NCI-H460 (cell line): ENCODE results near the gene SLC25A42. TPM values are rescaled to one million over a fixed set of nuclear protein-coding genes. Genes with fewer than 3 reads are reported as not detected.
"Not testable (repeated sequence)": the region's sequence is repeated elsewhere in the genome, so short reads cannot be mapped to it uniquely, and the experiment has no call there.

ENCODE experiments used
- DNase-seq: peaks from one replicate; pipeline ENCODE4 v3.0.0-alpha.2; 2016; ENCODE audit warnings: low read depth; ENCODE audit errors: extremely low read depth
- total RNA-seq: library from RNA; depleted of rRNA; stranded (reverse); fragments of >200 nt; shearing (Covaris generic); gene quantifications from 2 replicates; pipeline ENCODE4 v1.2.3, GENCODE V29; 2014

The SLC25A42 gene
- total RNA-seq, 1 experiment from 2014 or later, result 1.6 TPM

DNA sequence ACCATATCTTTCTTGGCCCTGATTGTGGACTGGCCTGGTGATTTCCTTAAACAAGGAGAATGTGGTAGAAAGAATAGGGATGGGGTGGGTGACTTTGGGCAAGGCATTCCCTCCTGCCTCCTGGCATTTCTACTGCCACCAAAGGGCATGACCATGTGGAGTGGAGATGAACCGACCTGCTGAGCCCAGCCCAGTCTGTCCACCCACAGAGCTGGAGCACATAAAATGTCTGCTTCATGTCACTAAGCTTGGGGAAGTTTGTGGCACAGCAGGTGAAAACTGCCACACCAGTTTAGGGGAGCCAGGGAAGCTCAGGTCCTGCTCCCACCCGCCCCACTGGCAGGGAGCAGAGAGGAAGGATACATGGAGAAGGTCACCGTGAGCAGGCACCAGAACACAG is 68.2 kb downstream of the SLC25A42 start:
- DNase-seq, result no peak

DNA sequence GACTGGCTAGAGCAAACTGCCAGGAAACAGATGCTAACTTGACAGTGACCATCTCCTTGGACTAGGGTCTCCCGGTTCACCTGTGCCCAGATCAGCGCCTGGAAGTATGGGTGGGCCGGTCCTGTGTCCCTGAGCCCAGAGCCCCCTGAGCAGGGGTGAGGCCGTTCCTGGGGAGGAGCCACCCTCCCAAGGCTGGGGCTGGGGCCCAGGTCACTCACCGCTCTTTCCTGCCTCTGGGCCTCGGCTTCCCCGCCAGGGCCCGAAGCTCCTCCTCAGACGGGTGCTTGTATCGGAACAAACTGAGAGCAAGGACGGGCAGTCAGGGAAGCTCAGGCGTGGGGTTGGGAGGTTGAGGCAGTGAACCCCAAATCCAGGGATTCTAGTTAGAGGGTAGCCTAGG is 69.1 kb downstream of the SLC25A42 start:
- DNase-seq, result no peak

DNA sequence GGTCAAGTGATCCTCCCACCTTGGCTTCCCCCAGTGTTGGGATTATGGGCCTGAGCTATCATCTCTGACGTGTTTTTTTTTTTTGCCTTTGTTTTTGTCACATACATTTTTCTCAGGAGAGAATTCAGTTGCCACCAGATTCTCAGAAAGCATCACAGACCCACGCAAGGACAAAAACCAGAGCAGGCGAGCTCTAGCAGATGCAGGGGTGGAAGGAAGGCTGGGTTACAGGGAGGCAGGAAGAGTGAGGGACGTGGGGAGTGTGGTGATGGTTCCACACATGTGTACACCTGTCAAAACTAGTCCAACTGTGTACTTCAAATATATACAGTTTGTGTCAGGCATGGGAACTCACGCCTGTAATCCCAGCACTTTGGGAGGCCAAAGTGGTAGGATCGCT is 70.2 kb downstream of the SLC25A42 start:
- DNase-seq, result no peak

- DNase-seq, result no peak
Observed at GRCh38 chr19:19134687-19135158, 70.9 kb downstream of the SLC25A42 start.

- not testable (repeated sequence) for DNase-seq
Observed at GRCh38 chr19:19135713-19136112, 71.9 kb downstream of the SLC25A42 start.

GRCh38 chr19:19137556-19138108 is 73.8 kb downstream of the SLC25A42 start:
- DNase-seq, result no peak

DNA sequence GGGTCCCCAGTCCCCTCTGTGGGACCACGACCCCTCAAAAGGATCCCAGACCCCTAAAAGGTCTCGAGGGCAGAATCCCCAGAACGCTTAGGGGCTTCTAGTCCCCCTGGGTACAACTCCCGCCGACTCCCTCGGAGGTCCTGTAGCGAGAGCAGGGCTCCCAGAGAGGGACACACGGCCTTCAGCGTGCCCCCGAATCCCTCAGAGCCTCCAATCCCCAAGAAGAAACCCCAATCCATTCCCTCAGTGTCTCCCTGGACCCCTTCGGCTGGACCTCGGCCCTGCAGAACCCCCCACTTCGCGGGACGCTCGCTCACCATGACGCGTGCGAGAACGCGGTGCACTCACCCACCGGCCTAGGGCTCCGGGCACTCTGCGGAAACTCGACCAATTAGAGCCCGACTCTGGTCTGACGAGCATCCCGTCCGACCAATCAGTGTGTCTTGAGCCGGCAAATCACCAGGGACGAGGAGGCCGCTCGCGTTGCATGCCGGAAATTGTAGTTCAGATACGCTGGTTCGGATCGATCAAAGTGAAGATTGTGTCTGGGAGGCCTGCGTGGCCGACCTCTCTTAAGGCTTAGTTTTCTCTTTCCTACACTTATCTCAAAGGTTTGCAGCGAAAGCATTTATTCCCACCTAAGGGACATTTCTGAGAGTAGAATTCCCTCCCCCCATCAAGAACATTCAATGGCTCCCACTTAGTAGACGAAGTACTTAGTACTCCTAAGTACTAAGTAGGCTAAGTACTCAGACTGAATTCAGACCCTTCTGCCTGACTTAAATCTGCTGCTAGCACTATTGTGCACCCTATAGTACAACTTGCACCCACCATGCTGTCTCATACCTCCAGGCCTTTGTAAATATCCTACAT is 74.6 kb downstream of the SLC25A42 start, which contains the start of gene TMEM161A:
Gene TMEM161A, minus strand, starts transcription at position 370 of the 873 bp plus-strand sequence. Its CDS starts 50 bp downstream, at position 320.
- DNase-seq, result peak; percentile 96

DNA sequence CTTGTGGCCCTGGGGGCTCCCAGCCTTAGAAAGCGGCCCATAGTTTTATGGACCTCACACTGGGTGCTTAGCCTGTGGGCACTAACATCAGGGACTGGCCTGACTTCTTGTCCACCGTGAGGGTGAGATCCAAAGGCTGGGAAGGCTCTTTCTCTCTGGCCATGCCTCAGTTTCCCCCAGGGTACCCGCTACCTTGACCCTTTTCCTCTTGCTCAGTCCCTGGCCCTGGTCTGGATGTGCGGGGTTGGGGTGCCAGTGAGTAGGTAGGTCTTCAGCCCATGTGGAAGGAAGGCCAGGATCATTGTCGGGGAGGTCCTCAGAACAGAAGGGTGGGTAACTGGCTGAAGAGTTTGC is 76.1 kb downstream of the SLC25A42 start:
- DNase-seq, result no peak

GRCh38 chr19:19140476-19140875 is 76.7 kb downstream of the SLC25A42 start:
- no peak for DNase-seq

- DNase-seq, result no peak
Observed at GRCh38 chr19:19142347-19142746, 78.6 kb downstream of the SLC25A42 start.

GRCh38 chr19:19145281-19145680 is 81.5 kb downstream of the SLC25A42 start:
- DNase-seq, result no peak

DNA sequence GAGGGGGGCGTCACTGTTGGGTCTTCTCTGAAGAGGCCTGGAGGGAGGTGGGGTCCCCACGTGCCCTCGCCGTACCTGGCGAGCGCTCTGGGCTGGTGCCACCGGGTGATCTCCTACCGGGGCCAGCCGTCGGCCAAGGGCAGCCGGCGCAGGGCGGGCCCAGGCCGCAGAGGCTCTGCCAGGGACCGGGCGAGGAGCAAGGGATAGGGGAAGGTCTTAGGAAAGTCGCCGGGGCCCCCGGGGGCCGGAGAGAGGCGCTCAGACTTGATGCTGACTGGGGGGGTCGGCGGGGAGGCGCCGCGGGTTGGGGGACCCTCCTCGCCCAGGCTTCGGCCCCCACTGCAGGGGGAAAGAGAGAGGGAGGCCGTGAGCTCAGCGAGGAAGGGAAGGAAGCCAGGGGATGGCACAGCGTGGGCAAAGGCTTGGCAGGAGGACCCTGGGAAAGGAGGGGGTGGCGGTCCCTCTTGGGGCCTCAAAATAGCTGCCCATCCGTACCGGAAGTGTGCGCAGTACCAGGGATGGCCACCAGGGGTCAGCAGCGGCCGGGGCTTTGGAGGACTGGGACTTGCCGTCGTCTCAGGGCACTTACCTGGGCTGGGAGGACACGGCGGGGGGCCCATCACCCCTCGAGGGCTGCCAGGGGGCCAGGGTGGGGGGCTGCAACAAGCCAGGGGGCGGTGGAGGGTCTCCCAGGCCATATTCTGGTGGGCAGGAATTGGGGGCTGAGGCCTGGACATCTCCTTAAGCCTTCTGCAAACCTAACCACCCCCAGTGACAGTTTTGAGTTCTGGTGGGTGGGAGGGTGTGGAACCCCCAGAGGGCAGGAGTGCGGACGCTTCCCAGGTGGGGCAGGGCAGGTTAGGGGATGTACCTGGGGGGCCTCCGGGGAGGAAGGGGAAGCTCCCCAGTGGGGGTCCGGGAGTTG is 82.2 kb downstream of the SLC25A42 start:
- DNase-seq, result peak; percentile 44

- no peak for DNase-seq
Observed at GRCh38 chr19:19146865-19147264, 83.1 kb downstream of the SLC25A42 start.

DNA sequence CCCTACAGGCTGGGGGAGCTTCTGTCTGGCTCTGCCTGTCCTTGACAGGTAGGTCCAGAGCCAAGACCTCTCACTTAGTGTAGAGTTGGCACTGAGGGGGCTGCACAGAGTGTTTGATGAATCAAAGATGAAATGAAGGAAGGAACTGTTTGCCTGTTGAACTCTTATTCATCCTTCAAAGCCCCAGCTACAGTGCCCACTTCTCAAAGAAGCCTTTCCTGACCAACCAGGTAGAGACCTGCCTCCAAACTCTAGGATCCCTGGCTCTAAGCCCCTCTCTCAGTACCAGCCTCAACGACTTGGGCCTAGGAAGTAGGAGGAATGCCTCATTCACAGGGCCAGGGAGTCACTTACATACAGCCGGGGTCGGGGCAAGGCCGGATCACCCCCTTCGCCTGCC is 83.5 kb downstream of the SLC25A42 start:
- DNase-seq, result no peak

- DNase-seq, result not testable (repeated sequence)
Observed at GRCh38 chr19:19148504-19148903, 84.7 kb downstream of the SLC25A42 start.

DNA sequence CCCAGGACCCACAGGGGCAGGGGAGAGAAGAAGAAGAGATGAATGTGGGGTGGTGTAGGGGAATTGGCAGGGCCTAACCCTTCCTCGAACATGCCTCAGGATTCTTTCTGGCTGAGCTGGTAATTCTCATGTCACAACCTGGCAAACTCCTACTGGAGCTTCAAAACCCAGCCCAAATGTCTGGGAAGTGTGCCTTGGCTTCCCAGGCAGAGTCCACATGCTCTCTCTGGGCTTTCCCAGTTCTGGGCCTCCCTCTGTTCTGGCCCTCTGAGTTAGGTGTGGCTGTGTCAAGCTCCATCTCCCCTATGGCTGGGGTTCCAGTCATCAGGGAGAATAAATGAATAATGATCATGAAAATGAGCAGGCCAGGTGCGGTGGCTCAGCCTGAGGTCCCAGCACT is 85.6 kb downstream of the SLC25A42 start:
- DNase-seq, result no peak

DNA sequence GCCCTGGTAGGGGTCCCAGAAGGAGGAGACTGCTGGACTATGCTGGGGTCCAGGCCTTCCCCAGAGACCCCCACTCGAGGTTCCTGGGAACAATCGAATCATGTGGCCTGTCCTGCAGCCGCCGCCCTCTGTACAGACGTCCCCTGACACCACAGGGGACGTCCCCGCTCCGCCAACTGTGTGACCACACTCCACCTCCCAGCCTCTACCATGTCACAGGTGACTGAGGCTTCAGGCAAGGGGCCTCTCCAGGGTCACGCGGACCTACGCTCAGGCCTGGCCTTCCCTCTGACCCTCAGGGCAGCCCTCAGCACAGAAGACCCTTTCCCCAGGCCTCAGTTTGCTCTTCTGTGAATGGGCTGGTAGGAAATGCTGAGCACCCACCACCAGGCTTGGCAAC is 87.6 kb downstream of the SLC25A42 start:
- no peak for DNase-seq

GRCh38 chr19:19152668-19153384 is 89.0 kb downstream of the SLC25A42 start:
- DNase-seq, result no peak

DNA sequence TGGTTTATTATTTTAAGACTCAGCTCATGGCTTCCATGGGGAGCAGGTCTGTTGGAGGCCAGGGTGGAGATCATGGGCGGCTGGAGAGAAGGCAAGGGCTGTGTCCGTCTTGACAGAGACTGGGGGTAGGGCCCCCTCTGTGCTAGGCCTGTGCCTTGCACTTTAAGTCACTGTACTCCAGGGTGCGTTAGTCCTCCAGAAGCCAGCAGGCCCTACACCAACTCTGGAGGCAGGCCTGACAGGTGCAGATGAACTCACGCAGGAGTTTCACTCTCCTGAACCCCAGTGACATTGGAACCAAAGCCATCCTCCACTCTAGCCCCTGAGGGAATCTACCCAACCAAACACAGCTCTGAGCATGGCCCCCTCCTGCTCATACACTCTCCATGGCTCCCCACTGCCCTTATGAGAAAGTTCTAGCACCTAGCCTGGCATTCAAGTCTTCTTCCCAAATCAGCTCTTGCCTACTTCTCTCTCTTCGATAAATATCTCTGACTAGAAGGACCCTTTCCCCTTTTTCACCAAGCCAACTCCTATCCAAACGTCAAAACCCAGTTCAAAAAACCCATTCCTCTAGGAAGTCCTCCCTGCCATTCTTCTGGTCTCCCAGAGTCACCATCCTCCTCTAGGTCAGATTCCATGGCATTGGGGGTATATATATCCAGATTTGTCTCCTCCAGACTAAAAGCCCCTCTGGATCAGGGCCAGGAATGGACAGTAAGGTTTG is 91.1 kb downstream of the SLC25A42 start:
- DNase-seq, result no peak
